NCI-H2196 treated with DMSO at 0.1 percent for 48 hours (cell line): ENCODE results near the gene SLC35D2.

Experiments used
- DNase-seq: peaks from one replicate; lab custom pipeline; 2025; ENCODE audit not compliant: unreplicated experiment; lab: John Stamatoyannopoulos, UW

Gene SLC35D2

DNA sequence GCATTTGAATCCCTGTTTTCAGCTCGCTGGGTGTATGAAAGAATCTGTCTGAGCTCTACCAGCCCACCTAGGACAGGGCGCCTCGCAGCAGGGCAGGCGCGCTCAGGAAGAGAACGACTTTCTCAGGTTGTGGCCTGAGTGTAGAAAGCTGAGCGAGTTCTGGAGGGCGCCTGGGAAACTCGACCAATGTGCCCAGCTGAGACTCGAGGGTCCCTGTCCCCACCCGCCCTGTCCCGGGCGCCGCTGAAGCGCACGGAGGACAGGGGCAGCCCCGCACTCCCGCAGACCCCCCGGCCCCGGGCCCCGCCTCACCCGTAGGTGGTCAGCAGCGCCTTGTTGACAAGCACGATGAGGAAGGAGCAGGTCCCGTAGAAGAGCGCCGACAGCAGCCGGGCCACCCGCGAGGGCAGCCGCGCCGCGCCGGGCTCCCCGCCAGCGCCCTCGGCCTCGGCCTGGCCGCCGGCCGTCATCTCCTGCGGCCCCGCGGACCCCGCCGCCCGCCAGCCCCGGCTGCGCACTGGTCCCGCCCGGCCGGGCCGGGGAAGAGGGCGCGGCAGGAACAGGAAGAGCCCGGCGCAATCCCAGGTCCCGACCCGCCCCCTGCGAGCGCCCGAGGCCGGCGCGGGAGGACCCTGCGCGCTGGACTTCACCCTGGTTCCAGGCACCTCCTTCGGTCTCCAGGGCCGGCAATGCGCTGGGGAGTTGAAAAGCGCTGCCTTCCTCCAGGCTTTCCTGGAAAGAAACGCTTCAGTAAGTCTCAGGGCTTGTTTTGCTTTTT, at the start of gene SLC35D2:
Gene SLC35D2, minus strand, starts transcription at position 547 of the 778 bp plus-strand sequence. Its CDS starts 77 bp downstream, at position 470.
- DNase-seq: no peak

DNA sequence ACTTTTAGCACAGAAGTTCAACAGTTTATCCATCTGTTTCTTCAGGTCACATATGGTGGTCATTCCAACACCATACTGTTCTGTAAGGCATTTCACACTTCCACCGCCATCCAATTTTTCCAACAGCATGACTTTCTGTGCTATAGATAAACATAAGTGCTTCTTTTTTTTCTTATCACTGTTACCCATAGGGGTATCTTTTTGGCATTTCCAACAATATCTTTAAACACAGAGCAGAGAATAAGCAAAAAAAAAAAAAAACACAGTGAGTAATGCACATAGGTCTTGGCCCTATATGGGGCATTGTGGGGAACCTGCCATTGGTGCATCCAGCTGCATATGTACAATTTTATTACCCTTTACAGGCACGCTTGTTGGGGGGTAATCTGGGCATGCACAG, 46.9 kb upstream of the SLC35D2 start:
- DNase-seq: no peak

DNA sequence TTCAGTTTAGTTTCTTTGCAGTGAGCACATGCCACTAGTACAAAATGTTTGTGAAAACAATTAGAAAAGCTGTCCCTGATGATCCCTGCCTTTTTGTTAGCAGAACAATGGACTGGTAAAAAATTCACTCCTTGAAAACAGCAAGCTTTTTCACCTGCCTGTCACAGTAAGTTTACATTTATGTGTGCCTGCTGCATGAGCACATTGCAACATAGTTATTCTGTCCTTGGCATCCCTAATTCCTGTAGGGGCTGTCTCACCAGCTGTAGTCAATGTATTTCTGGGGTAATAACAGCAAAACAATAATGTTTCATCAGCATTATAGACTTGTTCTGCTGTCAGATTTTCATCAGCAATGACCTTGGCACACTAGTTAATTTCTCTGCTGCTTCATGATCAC, 46.2 kb upstream of the SLC35D2 start:
- no peak for DNase-seq

- no peak for DNase-seq
Measured at GRCh38 chr9:96425500-96426169, 42.1 kb upstream of the SLC35D2 start.

GRCh38 chr9:96423985-96424336, 40.5 kb upstream of the SLC35D2 start:
- no peak for DNase-seq

- no peak for DNase-seq
Measured at GRCh38 chr9:96423322-96423984, 39.9 kb upstream of the SLC35D2 start.

DNA sequence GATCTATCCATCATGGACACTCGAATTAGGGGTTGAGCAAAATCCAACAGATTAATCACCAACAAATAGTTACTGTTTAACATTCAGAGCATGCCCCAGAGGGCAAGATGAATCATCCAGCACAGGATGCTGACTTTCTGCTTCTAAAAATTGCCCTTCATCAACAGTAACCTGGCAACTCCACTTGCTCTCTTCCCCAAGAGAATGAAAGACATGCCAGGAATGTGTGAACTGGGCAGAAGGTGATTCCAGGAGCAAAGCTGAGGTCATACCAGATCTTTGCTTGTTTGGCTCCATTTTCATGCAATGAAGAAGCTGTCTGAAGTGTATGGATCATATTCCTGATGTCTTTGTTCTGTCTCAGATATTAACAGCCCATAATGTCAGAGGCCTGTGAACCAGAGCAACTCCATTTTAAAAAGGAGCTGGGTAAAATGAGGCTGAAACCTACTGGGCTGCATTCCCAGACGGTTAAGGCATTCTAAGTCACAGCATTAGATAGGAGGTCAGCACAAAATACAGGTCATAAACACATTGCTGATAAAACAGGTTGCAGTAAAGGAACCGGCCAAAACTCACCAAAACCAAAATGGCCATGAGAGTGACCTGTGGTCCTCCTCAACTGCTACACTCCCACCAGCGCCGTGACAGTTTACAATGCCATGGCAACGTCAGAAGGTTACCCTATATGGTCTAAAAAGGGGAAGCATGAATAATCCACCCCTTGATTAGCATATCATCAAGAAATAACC, 37.1 kb upstream of the SLC35D2 start:
- DNase-seq: peak; percentile 65

DNA sequence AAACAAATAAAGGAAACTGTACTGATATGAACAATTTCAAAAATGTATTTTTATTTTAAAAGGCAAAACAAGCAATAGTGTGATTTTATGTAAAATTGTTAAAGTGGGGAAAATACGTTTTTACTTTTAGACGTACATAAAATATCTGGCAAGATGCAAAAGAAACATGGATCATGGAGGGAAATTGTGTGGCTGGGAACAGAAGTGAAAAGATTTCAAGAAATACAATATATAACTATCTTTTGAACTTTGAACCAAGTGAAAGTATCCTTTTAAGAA, 36.1 kb upstream of the SLC35D2 start:
- DNase-seq: no peak

DNA sequence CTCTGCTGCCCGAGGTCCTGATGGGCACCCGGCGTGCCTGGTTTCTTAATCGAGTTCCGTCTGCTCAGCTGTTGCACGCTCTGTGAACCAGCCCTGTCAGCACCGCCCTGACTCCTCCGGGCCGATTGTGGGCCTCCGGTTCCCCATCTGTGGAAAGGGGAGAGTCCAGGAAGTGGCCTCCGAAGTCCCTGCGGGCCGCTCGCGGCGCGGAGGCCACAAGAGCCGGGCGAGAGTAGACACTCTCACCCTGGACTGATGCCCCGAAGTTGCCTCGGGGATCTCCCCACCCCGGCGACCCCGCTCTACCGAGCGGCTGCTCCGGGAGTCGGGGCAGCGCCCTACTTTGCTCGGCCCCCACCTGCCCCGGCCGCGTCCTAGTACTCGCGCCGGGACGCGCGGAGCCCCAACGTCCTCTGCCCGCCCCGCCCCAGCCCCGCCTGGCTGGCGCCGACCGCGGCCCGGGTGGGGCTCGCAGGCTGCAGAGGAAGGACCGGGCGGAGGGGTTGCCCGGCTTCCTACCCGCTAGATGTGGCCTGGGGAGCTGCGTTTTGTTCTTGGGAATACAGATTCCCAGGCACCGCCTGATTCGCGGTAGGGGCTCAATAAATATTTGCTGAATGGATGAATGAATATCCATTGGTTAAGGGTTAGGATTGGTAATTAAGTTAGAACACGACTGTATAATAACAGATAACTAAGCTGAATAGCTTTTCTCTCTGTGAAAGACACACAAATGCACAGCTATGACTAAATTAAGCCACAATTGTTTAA, 35.6 kb upstream of the SLC35D2 start:
- DNase-seq: peak; percentile 19

- DNase-seq: peak; percentile 94
Measured at GRCh38 chr9:96418083-96418919, 34.8 kb upstream of the SLC35D2 start, which contains the start of gene ZNF367. Gene ZNF367, minus strand, starts transcription at chr9:96418370. Its CDS starts 338 bp downstream, at chr9:96418032.

DNA sequence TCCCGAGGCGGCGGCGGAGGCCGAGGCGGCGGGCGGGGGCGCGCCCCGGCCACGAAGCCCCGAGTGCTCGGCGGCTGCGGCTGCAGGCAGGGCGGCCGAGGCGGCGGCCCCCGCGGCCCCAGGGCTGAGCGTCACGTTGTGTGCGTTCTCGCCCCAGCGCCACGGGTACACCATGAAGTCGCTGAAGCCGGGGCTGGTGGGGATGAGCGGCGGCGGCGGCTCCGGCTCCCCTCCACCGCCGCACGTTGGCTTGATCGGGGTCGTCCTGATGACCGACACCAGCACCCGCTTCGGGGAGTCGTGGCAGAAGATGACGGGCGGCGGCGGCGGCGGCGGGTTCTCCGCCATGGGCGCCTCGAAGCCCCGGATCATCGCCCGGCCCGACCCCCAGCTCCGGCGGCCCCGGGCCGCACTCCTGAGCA, 34.2 kb upstream of the SLC35D2 start:
- no peak for DNase-seq

GRCh38 chr9:96417051-96417586, 33.6 kb upstream of the SLC35D2 start:
- DNase-seq: peak; percentile 82

DNA sequence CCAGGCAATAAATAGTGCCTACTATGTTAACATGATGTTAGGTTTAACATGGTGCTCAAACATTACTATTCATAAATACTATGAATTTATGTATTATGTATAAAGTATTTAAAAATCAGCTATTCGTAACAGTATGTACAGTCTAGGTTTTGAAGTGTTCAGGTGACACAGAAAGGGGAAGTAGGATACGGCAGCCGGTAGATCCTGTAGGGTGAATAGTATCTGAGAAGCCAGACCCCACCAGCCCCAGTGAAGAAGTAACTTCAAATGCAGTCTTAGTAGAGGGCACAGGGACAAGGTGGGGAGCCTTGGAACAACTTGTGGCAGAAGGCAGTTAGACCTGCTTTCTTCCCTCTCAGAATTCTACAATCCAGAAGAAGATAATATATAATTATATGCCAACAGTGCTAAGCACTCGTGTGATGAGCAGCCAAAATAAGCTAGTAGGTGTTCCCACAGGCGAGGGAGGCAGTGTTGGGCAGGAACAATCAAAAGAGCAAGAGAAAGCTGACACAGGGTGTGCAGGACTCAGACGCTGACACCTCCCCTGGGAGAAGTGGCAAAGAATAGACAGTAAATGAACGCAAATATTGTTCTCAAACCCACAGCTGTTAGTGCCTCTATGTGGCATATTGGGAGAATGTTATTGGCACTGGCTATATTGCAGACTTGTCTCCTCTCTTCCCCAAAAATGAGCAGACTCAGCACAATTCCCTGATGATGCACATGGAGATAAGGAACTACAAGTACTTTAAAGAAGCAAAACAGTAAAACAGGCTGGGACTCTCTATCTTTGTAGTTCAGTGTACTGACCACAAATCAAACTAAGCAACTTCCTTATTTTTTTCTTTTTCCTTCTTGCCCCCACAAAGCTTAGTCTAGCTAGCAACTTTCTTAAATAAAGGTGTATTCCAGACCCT, 30.1 kb upstream of the SLC35D2 start:
- DNase-seq: no peak

GRCh38 chr9:96412174-96412913, 28.8 kb upstream of the SLC35D2 start:
- DNase-seq: no peak

DNA sequence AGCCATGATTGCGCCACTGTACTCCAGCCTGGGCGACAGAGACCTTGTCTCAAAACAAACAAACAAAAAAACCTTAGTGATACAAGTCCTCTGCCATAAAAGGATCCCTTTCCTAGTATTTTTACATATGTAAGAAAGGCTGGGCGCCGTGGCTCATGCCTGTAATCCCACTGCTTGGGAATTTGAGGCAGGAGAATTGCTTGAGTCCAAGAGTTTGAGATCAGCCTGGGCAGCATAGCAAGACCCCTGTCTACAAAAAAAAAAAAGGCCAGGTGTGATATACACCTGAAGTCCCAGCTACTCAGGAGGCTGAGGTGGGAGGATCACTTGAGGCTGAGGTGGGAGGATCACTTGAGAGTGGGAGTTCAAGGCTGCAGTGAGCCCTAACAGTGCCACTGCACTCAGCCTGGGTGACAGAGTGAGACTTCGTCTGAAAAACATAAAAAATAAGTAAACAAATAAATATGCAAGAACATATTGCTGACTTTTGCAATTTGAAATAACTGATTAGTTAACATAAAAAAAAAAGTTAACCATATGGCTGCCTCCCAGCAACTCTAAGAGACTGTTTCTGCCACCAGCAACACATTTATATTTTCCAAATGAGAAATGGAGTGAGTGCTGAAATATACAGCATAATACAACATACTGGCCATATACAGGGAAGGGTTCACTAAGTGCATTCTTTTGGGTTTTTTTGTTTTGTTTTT, 27.8 kb upstream of the SLC35D2 start:
- no peak for DNase-seq

GRCh38 chr9:96408409-96409280, 25.1 kb upstream of the SLC35D2 start:
- DNase-seq: no peak
